HepG2 (cell line): ENCODE measurements around the gene IGFBP6. TPM values are rescaled to one million over a fixed set of nuclear protein-coding genes. Genes with fewer than 3 reads are reported as not detected.

Experiments
- AHR ChIP-seq: IDR thresholded peaks from 2 replicates; pipeline ENCODE4 v1.6.1; 2018; ENCODE audit warnings: missing genetic modification reagents, missing compliant biosample characterization
- ASH2L ChIP-seq: fragments of 300-600, 200-600 bp; sonication (generic); IDR thresholded peaks from 2 replicates; pipeline ENCODE4 v1.7.0; 2017; ENCODE audit warnings: low read depth, mild to moderate bottlenecking, moderate library complexity, mixed read lengths, low read length; ENCODE audit not compliant: insufficient read length
- CERS6 ChIP-seq: sonication (generic); formaldehyde crosslinking; IDR thresholded peaks from 2 replicates; pipeline ENCODE4 v1.5.0; 2020; ENCODE audit warnings: missing genetic modification reagents
- HNF1B ChIP-seq: sonication (generic); formaldehyde crosslinking; IDR thresholded peaks from 2 replicates; pipeline ENCODE4 v1.5.1; 2020; ENCODE audit warnings: mild to moderate bottlenecking, moderate library complexity, missing genetic modification reagents
- KAT8 ChIP-seq: IDR thresholded peaks from 2 replicates; pipeline ENCODE4 v1.6.1; 2016; ENCODE audit warnings: missing genetic modification reagents, missing compliant biosample characterization
- MAFG ChIP-seq: sonication (generic); formaldehyde crosslinking; IDR thresholded peaks from 2 replicates; pipeline ENCODE4 v1.5.1; 2020; ENCODE audit warnings: mild to moderate bottlenecking, missing genetic modification reagents
- MED13 ChIP-seq: sonication (generic); formaldehyde crosslinking; IDR thresholded peaks from 2 replicates; pipeline ENCODE4 v1.5.0; 2020; ENCODE audit warnings: missing genetic modification reagents
- PBX2 ChIP-seq: IDR thresholded peaks from 2 replicates; pipeline ENCODE4 v1.6.1; 2016; ENCODE audit warnings: control low read depth
- PHF21A ChIP-seq: sonication (generic); formaldehyde crosslinking; IDR thresholded peaks from 2 replicates; pipeline ENCODE4 v1.5.0; 2020; ENCODE audit warnings: mild to moderate bottlenecking, missing genetic modification reagents
- SNAPC2 ChIP-seq: sonication (generic); formaldehyde crosslinking; IDR thresholded peaks from 2 replicates; pipeline ENCODE4 v1.8.1; 2022; ENCODE audit warnings: mild to moderate bottlenecking, missing genetic modification reagents
- SOX13 ChIP-seq, 3 experiments: fragments of 450-650 bp in 1 of 3; sonication (generic) in 1 of 3; formaldehyde crosslinking in 1 of 3; IDR thresholded peaks in 2 of 3; conservative IDR thresholded peaks in 1 of 3; 2 replicates each; pipeline versions ENCODE4 v1.5.0 to v1.6.1; 2016 to 2020; ENCODE audit warnings: antibody characterized with exemption in 1 of 3, mild to moderate bottlenecking in 1 of 3, missing compliant biosample characterization in 1 of 3, missing genetic modification reagents in 1 of 3, moderate library complexity in 1 of 3
- ZBTB1 ChIP-seq: sonication (generic); formaldehyde crosslinking; IDR thresholded peaks from 2 replicates; pipeline ENCODE4 v1.4.0; 2020; ENCODE audit warnings: missing genetic modification reagents, borderline replicate concordance
- ZBTB20 ChIP-seq: sonication (generic); formaldehyde crosslinking; IDR thresholded peaks from 2 replicates; pipeline ENCODE4 v1.8.1; 2023; ENCODE audit warnings: missing genetic modification reagents, low read depth, mild to moderate bottlenecking, borderline replicate concordance
- ZEB1 ChIP-seq: IDR thresholded peaks from 2 replicates; pipeline ENCODE4 v1.6.1; 2012; ENCODE audit warnings: mild to moderate bottlenecking, low read depth, inconsistent platforms; ENCODE audit not compliant: insufficient replicate concordance
- ZFP91 ChIP-seq: sonication (generic); formaldehyde crosslinking; IDR thresholded peaks from 2 replicates; pipeline ENCODE4 v1.9.0; 2022; ENCODE audit warnings: missing genetic modification reagents, mild to moderate bottlenecking, borderline replicate concordance
- ZNF138 ChIP-seq: sonication (generic); formaldehyde crosslinking; IDR thresholded peaks from 2 replicates; pipeline ENCODE4 v1.5.0; 2020; ENCODE audit warnings: mild to moderate bottlenecking, low read depth, missing genetic modification reagents
- ZNF512 ChIP-seq: sonication (generic); formaldehyde crosslinking; IDR thresholded peaks from 2 replicates; pipeline ENCODE4 v1.4.0; 2020; ENCODE audit warnings: mild to moderate bottlenecking, missing genetic modification reagents
- ZNF597 ChIP-seq: sonication (generic); formaldehyde crosslinking; IDR thresholded peaks from 2 replicates; pipeline ENCODE4 v1.5.0; 2020; ENCODE audit warnings: missing genetic modification reagents
- ZNF652 ChIP-seq: IDR thresholded peaks from 2 replicates; pipeline ENCODE4 v1.6.1; 2016; ENCODE audit warnings: low read depth, borderline replicate concordance
- polyA plus RNA-seq, 8 experiments: library from polyadenylated mRNA; depleted of rRNA in 3 of 8; stranded (reverse) in 7 of 8; unstranded in 1 of 8; fragments of >200 nt; fragmentation: Illumina TruSeq in 4 of 8; extraction: Trizol in 4 of 8; gene quantifications; 2 replicates each; pipeline versions ENCODE4 v1.2.1 to v1.2.3, GENCODE V29; 2011 to 2016; ENCODE audit warnings: low read depth in 4 of 8, missing spikeins in 1 of 8, mixed read lengths in 1 of 8; ENCODE audit not compliant: insufficient read depth in 1 of 8
- total RNA-seq, 5 experiments: library from RNA; depleted of rRNA; stranded (reverse); fragments of >200 nt; fragmentation: Illumina TruSeq; extraction: Trizol; gene quantifications; 2 replicates each; pipeline ENCODE4 v1.2.3, GENCODE V29; 2016; ENCODE audit warnings: low read depth in 1 of 5

IGFBP6 gene
- total and polyA plus RNA-seq, 2 of the 13 experiments (the other 11 are each of a cell fraction or from before 2014, with no cell fraction given): 3.9 to 25.2 TPM

- peak; percentile 66 for TF ChIP-seq HNF1B (CRISPR knock-in tag)
- no peak for TF ChIP-seq ZEB1
- TF ChIP-seq MED13 (CRISPR knock-in tag): peak; percentile 79; the same call in 1 of the 2 replicates
- TF ChIP-seq PHF21A (CRISPR knock-in tag): peak; percentile 78
- peak; percentile 53; the same call in 1 of the 2 replicates for TF ChIP-seq SNAPC2
- peak; percentile 82; the same call in 1 of the 2 replicates for TF ChIP-seq ZFP91 (CRISPR knock-in tag)
- TF ChIP-seq ZNF652 (CRISPR knock-in tag): no peak
- peak; percentile 25 for TF ChIP-seq ASH2L
- TF ChIP-seq KAT8 (CRISPR knock-in tag): peak; percentile 87
- peak; percentile 96 for TF ChIP-seq PBX2
- 0 out of 2 replicates have a peak, but pooled peaks have one; percentile 76 for TF ChIP-seq AHR (CRISPR knock-in tag)
- no peak for TF ChIP-seq CERS6 (CRISPR knock-in tag)
- TF ChIP-seq ZNF138: no peak
- TF ChIP-seq MAFG (CRISPR knock-in tag): no peak
- TF ChIP-seq ZBTB20 (CRISPR knock-in tag): peak; percentile 46; the same call in 1 of the 2 replicates
- no peak for TF ChIP-seq SOX13 (IDR thresholded peaks at IDR 0.05)
- no peak for TF ChIP-seq SOX13 (CRISPR knock-in tag; conservative IDR thresholded peaks at IDR 0.05 in 1 of 2, IDR thresholded peaks at IDR 0.05 in 1 of 2)
- no peak for TF ChIP-seq ZNF512 (CRISPR knock-in tag)
- TF ChIP-seq ZBTB1: no peak; the same call in 1 of the 2 replicates
- no peak for TF ChIP-seq ZNF597 (CRISPR knock-in tag)
Measured at GRCh38 chr12:53079226-53080117, 18.0 kb upstream of the IGFBP6 start, which contains the start of gene SPRYD3 (continued).
